Liver (tissue), 3 donors: ENCODE results near the gene RAD51B.

Experiments used
- FOXA1 ChIP-seq: IDR thresholded peaks from 2 replicates; pipeline ENCODE4 v1.6.1; 2016; ENCODE audit warnings: antibody characterized with exemption
- GABPA ChIP-seq, 2 donors: IDR thresholded peaks in 1 of 2; conservative IDR thresholded peaks in 1 of 2; 2 replicates each; pipeline ENCODE4 v1.6.1; 2016; ENCODE audit warnings: antibody characterized with exemption in 2 of 2, mild to moderate bottlenecking in 1 of 2, moderate library complexity in 1 of 2
- NR2F2 ChIP-seq: IDR thresholded peaks from 2 replicates; pipeline ENCODE4 v1.6.1; 2016; ENCODE audit warnings: antibody characterized with exemption
- RAD21 ChIP-seq, 2 donors: IDR thresholded peaks; 2 replicates each; pipeline ENCODE4 v1.6.1; 2016; ENCODE audit warnings: antibody characterized with exemption in 2 of 2, mild to moderate bottlenecking in 2 of 2
- TAF1 ChIP-seq: conservative IDR thresholded peaks from 2 replicates; pipeline ENCODE4 v1.6.1; 2016; ENCODE audit warnings: antibody characterized with exemption, mild to moderate bottlenecking
- TF ChIP-seq, protein P1 (sequence below): fragments of 150-350 bp; IDR thresholded peaks from 2 replicates; pipeline ENCODE4 v1.5.1; 2017; ENCODE audit warnings: improper control_type of control experiment, low read depth, low read length; ENCODE audit not compliant: missing input control
- TF ChIP-seq, protein P2 (sequence below): IDR thresholded peaks from 2 replicates; pipeline ENCODE4 v1.6.1; 2016; ENCODE audit warnings: antibody characterized with exemption
- TF ChIP-seq, protein P3 (sequence below): IDR thresholded peaks from 2 replicates; pipeline ENCODE4 v1.6.1; 2016; ENCODE audit warnings: antibody characterized with exemption
- TF ChIP-seq, protein P4 (sequence below): IDR thresholded peaks from 2 replicates; pipeline ENCODE4 v1.6.1; 2016; ENCODE audit warnings: antibody characterized with exemption
- donor health status: healthy.
- donor health status: healthy.

DNA sequence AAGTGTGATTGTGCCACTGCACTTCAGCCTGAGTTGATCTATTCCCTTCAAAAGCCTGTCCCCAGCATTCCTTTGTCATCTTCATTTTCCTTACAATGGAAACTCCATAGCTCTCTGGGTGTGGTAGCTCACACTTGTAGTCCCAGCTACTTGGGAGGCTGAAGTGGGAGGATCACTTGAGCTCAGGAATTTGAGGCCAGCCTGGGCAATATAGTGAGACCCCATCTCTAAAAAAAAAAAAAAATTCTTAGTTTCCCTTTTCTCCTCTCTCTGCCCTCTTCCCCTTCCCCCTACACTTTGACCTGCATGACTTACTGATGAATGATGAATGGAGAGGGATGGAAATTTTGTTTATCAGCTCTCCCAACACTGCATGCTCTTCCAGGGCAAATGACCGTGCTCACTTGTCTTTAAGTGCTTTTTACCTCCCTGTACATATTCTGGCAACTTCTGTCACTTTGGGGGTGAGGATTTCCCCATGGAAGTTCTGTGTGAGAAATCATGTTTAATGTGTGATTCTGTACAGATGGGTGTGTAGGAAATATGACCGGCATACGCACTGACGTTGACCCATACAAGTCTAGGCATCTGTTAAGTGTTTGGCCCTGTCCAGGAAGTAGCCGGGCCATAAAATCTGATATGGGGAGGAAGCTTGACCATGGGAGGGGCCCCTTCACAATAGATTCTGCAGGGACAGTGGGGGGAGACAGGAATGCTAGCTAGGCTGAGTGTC is 907.9 kb downstream of the RAD51B start:
- no peak for TF ChIP-seq RAD21 (IDR thresholded peaks at IDR 0.05)
- TF ChIP-seq, protein P1, sequence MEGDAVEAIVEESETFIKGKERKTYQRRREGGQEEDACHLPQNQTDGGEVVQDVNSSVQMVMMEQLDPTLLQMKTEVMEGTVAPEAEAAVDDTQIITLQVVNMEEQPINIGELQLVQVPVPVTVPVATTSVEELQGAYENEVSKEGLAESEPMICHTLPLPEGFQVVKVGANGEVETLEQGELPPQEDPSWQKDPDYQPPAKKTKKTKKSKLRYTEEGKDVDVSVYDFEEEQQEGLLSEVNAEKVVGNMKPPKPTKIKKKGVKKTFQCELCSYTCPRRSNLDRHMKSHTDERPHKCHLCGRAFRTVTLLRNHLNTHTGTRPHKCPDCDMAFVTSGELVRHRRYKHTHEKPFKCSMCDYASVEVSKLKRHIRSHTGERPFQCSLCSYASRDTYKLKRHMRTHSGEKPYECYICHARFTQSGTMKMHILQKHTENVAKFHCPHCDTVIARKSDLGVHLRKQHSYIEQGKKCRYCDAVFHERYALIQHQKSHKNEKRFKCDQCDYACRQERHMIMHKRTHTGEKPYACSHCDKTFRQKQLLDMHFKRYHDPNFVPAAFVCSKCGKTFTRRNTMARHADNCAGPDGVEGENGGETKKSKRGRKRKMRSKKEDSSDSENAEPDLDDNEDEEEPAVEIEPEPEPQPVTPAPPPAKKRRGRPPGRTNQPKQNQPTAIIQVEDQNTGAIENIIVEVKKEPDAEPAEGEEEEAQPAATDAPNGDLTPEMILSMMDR = no peak
- TF ChIP-seq NR2F2 = no peak
- TF ChIP-seq, protein P2, sequence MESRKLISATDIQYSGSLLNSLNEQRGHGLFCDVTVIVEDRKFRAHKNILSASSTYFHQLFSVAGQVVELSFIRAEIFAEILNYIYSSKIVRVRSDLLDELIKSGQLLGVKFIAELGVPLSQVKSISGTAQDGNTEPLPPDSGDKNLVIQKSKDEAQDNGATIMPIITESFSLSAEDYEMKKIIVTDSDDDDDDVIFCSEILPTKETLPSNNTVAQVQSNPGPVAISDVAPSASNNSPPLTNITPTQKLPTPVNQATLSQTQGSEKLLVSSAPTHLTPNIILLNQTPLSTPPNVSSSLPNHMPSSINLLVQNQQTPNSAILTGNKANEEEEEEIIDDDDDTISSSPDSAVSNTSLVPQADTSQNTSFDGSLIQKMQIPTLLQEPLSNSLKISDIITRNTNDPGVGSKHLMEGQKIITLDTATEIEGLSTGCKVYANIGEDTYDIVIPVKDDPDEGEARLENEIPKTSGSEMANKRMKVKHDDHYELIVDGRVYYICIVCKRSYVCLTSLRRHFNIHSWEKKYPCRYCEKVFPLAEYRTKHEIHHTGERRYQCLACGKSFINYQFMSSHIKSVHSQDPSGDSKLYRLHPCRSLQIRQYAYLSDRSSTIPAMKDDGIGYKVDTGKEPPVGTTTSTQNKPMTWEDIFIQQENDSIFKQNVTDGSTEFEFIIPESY = no peak
- TF ChIP-seq, protein P3, sequence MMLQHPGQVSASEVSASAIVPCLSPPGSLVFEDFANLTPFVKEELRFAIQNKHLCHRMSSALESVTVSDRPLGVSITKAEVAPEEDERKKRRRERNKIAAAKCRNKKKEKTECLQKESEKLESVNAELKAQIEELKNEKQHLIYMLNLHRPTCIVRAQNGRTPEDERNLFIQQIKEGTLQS = no peak
- TF ChIP-seq GABPA (IDR thresholded peaks at IDR 0.05 in 1 of 2, conservative IDR thresholded peaks at IDR 0.05 in 1 of 2) = no peak
- TF ChIP-seq, protein P4, sequence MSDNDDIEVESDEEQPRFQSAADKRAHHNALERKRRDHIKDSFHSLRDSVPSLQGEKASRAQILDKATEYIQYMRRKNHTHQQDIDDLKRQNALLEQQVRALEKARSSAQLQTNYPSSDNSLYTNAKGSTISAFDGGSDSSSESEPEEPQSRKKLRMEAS = no peak
- TF ChIP-seq FOXA1 = no peak
- no peak for TF ChIP-seq TAF1
